HEK293 (cell line): ENCODE results near the gene LRRC15.

Source experiments
- CTCF ChIA-PET: fragments of 350-600 bp; formaldehyde crosslinking; extraction: SDS; loops from one replicate; lab custom pipeline; 2021; ENCODE audit warnings: antibody characterized with exemption; lab: Yijun Ruan, JAX
- POLR2A ChIA-PET: fragments of 300-600 bp; formaldehyde crosslinking; extraction: SDS; loops from one replicate; lab custom pipeline; 2020; ENCODE audit warnings: antibody characterized with exemption, inconsistent platforms; lab: Yijun Ruan, JAX
- H3K27ac ChIP-seq: fragments of 200-500 bp; sonication (Bioruptor generic); 2 replicates; pipeline ENCODE4 v1.5.1; 2014; ENCODE audit warnings: low read depth, low read length, control low read depth, inconsistent platforms; ENCODE audit errors: extremely low read depth
- H3K36me3 ChIP-seq, 2 experiments: fragments of 200-500 bp in 1 of 2; sonication (Bioruptor generic) in 1 of 2; 1 replicate in 1 of 2; 2 replicates in 1 of 2; pipeline ENCODE4 v1.5.1; 2014 to 2017; ENCODE audit warnings: inconsistent platforms in 2 of 2, low read length in 2 of 2; ENCODE audit not compliant: control insufficient read depth in 2 of 2, insufficient read depth in 1 of 2
- H3K4me1 ChIP-seq: fragments of 200-500 bp; sonication (Bioruptor generic); 2 replicates; pipeline ENCODE4 v1.5.1; 2014; ENCODE audit warnings: mild to moderate bottlenecking, low read length, inconsistent platforms; ENCODE audit not compliant: control insufficient read depth, insufficient read depth
- H3K4me3 ChIP-seq: 2 replicates; pipeline ENCODE4 v1.5.1; 2011; ENCODE audit warnings: low read depth, mild to moderate bottlenecking, control low read depth, low read length, moderate library complexity
- H3K9me3 ChIP-seq: fragments of 200-500 bp; sonication (Bioruptor generic); 2 replicates; pipeline ENCODE4 v1.5.1; 2014; ENCODE audit warnings: low read depth, low read length, inconsistent platforms; ENCODE audit not compliant: control insufficient read depth, insufficient read depth
- FEZF1 ChIP-seq: fragments of 450-650 bp; formaldehyde crosslinking; IDR thresholded peaks from 2 replicates; pipeline ENCODE4 v1.5.1; 2016; ENCODE audit warnings: missing biosample characterization, missing genetic modification characterization
- GLIS1 ChIP-seq: fragments of 450-650 bp; formaldehyde crosslinking; IDR thresholded peaks from 2 replicates; pipeline ENCODE4 v1.5.1; 2016; ENCODE audit warnings: missing biosample characterization, missing genetic modification characterization
- HOXD13 ChIP-seq: sonication (generic); formaldehyde crosslinking; IDR thresholded peaks from 2 replicates; pipeline ENCODE4 v1.8.0; 2022; ENCODE audit warnings: missing genetic modification reagents, borderline replicate concordance
- KLF9 ChIP-seq: fragments of 450-650 bp; formaldehyde crosslinking; IDR thresholded peaks from 2 replicates; pipeline ENCODE4 v1.5.1; 2016; ENCODE audit warnings: missing biosample characterization, missing genetic modification characterization, low read depth
- SCRT2 ChIP-seq: fragments of 450-650 bp; formaldehyde crosslinking; IDR thresholded peaks from 2 replicates; pipeline ENCODE4 v1.5.1; 2016; ENCODE audit warnings: missing biosample characterization, missing genetic modification characterization
- SP2 ChIP-seq: fragments of 450-650 bp; formaldehyde crosslinking; IDR thresholded peaks from 2 replicates; pipeline ENCODE4 v1.5.1; 2016; ENCODE audit warnings: missing biosample characterization, missing genetic modification characterization
- SP3 ChIP-seq: fragments of 450-650 bp; formaldehyde crosslinking; IDR thresholded peaks from 2 replicates; pipeline ENCODE4 v1.5.1; 2016; ENCODE audit warnings: missing biosample characterization, missing genetic modification characterization
- TRIM28 ChIP-seq: IDR thresholded peaks from 2 replicates; pipeline ENCODE4 v1.6.1; 2011; ENCODE audit warnings: low read length, control low read depth, borderline replicate concordance
- ZBTB17 ChIP-seq: fragments of 450-650 bp; formaldehyde crosslinking; IDR thresholded peaks from 2 replicates; pipeline ENCODE4 v1.5.1; 2016; ENCODE audit warnings: missing biosample characterization, missing genetic modification characterization
- ZBTB21 ChIP-seq: fragments of 450-650 bp; formaldehyde crosslinking; IDR thresholded peaks from 2 replicates; pipeline ENCODE4 v1.5.1; 2017; ENCODE audit warnings: missing biosample characterization, missing genetic modification characterization
- ZEB2 ChIP-seq: fragments of 450-650 bp; formaldehyde crosslinking; IDR thresholded peaks from 2 replicates; pipeline ENCODE4 v1.5.1; 2016; ENCODE audit warnings: missing biosample characterization, missing genetic modification characterization
- ZIC2 ChIP-seq: fragments of 450-650 bp; formaldehyde crosslinking; IDR thresholded peaks from 2 replicates; pipeline ENCODE4 v1.5.1; 2016; ENCODE audit warnings: missing biosample characterization, missing genetic modification characterization
- ZNF133 ChIP-seq: fragments of 450-650 bp; formaldehyde crosslinking; IDR thresholded peaks from 2 replicates; pipeline ENCODE4 v1.5.1; 2016; ENCODE audit warnings: missing biosample characterization, missing genetic modification characterization
- ZNF157 ChIP-seq: fragments of 450-650 bp; formaldehyde crosslinking; IDR thresholded peaks from 2 replicates; pipeline ENCODE4 v1.5.1; 2016; ENCODE audit warnings: missing biosample characterization, missing genetic modification characterization
- ZNF23 ChIP-seq: fragments of 450-650 bp; formaldehyde crosslinking; IDR thresholded peaks from 2 replicates; pipeline ENCODE4 v1.5.1; 2016; ENCODE audit warnings: missing biosample characterization, missing genetic modification characterization, borderline replicate concordance
- ZNF266 ChIP-seq: fragments of 450-650 bp; formaldehyde crosslinking; IDR thresholded peaks from 2 replicates; pipeline ENCODE4 v1.5.1; 2016; ENCODE audit warnings: missing biosample characterization, missing genetic modification characterization, low read depth
- ZNF302 ChIP-seq: fragments of 450-650 bp; formaldehyde crosslinking; IDR thresholded peaks from 2 replicates; pipeline ENCODE4 v1.5.1; 2016; ENCODE audit warnings: missing biosample characterization, missing genetic modification characterization, low read depth
- ZNF311 ChIP-seq: fragments of 450-650 bp; formaldehyde crosslinking; IDR thresholded peaks from 2 replicates; pipeline ENCODE4 v1.5.1; 2017; ENCODE audit warnings: missing biosample characterization, missing genetic modification characterization, borderline replicate concordance
- ZNF37A ChIP-seq: fragments of 450-650 bp; IDR thresholded peaks from 2 replicates; pipeline ENCODE4 v1.5.1; 2018; ENCODE audit warnings: missing biosample characterization, missing genetic modification characterization
- ZNF404 ChIP-seq: fragments of 450-650 bp; formaldehyde crosslinking; IDR thresholded peaks from 2 replicates; pipeline ENCODE4 v1.5.1; 2017; ENCODE audit warnings: missing biosample characterization, missing genetic modification characterization
- ZNF433 ChIP-seq: fragments of 450-650 bp; formaldehyde crosslinking; IDR thresholded peaks from 2 replicates; pipeline ENCODE4 v1.5.1; 2016; ENCODE audit warnings: missing biosample characterization, missing genetic modification characterization, low read depth
- ZNF501 ChIP-seq: fragments of 450-650 bp; formaldehyde crosslinking; IDR thresholded peaks from 2 replicates; pipeline ENCODE4 v1.5.1; 2016; ENCODE audit warnings: missing biosample characterization, missing genetic modification characterization
- ZNF530 ChIP-seq: fragments of 450-650 bp; formaldehyde crosslinking; IDR thresholded peaks from 2 replicates; pipeline ENCODE4 v1.5.1; 2016; ENCODE audit warnings: low read depth, missing biosample characterization, missing genetic modification characterization
- ZNF585B ChIP-seq: fragments of 450-650 bp; formaldehyde crosslinking; IDR thresholded peaks from 2 replicates; pipeline ENCODE4 v1.5.1; 2016; ENCODE audit warnings: missing biosample characterization, missing genetic modification characterization
- ZNF596 ChIP-seq: fragments of 450-650 bp; IDR thresholded peaks from 2 replicates; pipeline ENCODE4 v1.5.0; 2018; ENCODE audit warnings: missing biosample characterization, mild to moderate bottlenecking, missing genetic modification characterization, moderate library complexity
- ZNF677 ChIP-seq: fragments of 450-650 bp; IDR thresholded peaks from 2 replicates; pipeline ENCODE4 v1.5.0; 2018; ENCODE audit warnings: missing biosample characterization, mild to moderate bottlenecking, missing genetic modification characterization, moderate library complexity
- ZNF777 ChIP-seq: fragments of 450-650 bp; formaldehyde crosslinking; IDR thresholded peaks from 2 replicates; pipeline ENCODE4 v1.5.1; 2017; ENCODE audit warnings: missing biosample characterization, missing genetic modification characterization, borderline replicate concordance
- ZNF837 ChIP-seq: fragments of 450-650 bp; formaldehyde crosslinking; IDR thresholded peaks from 2 replicates; pipeline ENCODE4 v1.5.1; 2016; ENCODE audit warnings: missing biosample characterization, missing genetic modification characterization
- TF ChIP-seq, protein P1 (sequence below): fragments of 450-650 bp; IDR thresholded peaks from 2 replicates; pipeline ENCODE4 v1.5.1; 2018; ENCODE audit warnings: missing biosample characterization, missing genetic modification characterization
- TF ChIP-seq, protein P2 (sequence below): sonication (generic); formaldehyde crosslinking; IDR thresholded peaks from 2 replicates; pipeline ENCODE4 v1.8.1; 2022; ENCODE audit warnings: mild to moderate bottlenecking, moderate library complexity, missing genetic modification reagents
- TF ChIP-seq, protein P3 (sequence below): fragments of 450-650 bp; formaldehyde crosslinking; conservative IDR thresholded peaks from 2 replicates; pipeline ENCODE4 v1.5.1; 2016; ENCODE audit warnings: low read depth, missing biosample characterization, missing genetic modification characterization

Gene LRRC15

DNA sequence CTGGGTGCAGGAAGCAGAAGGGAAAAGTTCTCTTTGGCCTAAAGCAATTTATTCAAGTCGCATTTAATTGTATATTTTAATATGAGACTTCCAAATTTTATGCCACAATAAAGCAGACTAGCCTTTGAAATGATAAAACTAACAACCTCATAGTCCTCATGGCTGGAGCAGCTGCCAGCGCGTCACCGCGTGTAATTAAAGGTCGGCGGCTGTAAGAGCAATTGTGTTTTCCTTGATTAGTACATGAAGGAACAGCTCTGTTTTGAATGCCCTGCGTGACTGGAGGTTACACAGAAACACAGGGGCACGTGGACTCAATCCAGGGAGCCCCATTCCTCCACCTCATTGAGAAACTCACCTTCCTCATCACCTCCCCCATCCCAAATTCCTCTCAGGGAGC is 10.1 kb upstream of the LRRC15 start (continued):
- no peak for TF ChIP-seq ZEB2 (tag by site-specific recombination)

DNA sequence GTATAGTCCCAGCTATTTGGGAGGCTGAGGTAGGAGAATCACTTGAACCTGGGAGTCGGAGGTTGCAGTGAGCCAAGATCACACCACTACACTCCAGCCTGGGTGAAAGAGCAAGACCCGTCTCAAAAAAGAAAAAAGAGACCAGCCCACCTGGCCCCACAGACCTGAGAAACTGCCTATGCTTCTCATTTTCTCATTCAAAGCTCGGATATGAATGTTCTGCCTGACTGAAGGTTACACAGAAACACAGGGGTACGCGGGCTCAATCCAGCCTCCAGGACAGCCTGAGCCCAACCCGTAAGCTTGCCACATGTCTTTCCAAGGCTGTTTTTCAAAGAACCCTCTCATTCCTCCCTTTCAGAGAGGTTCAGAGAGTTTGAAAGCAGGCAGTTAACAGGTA is 9.7 kb upstream of the LRRC15 start:
- no peak overlapping the region for H3K27ac ChIP-seq
- no peaks in the 10 kb centered on the region for H3K9me3 ChIP-seq
- H3K4me3 ChIP-seq: no peak overlapping the region
- ChIA-PET CTCF (interaction anchor here (0.6 kb wide), 2 partner anchors 70 to 1260 kb away, joined by 3 to 4 read pairs; no protein-coding TSS in a partner anchor), POLR2A (no interaction called here)
- no peaks in the 10 kb centered on the region for H3K4me1 ChIP-seq
- no peaks in the 10 kb centered on the region for H3K36me3 ChIP-seq
- no peak for TF ChIP-seq ZNF404 (tag by site-specific recombination)
- no peak for TF ChIP-seq ZNF530 (tag by site-specific recombination)
- TF ChIP-seq HOXD13 (CRISPR knock-in tag): no peak
- TF ChIP-seq ZNF433: no peak
- TF ChIP-seq ZIC2 (tag by site-specific recombination): no peak
- TF ChIP-seq, protein P1, sequence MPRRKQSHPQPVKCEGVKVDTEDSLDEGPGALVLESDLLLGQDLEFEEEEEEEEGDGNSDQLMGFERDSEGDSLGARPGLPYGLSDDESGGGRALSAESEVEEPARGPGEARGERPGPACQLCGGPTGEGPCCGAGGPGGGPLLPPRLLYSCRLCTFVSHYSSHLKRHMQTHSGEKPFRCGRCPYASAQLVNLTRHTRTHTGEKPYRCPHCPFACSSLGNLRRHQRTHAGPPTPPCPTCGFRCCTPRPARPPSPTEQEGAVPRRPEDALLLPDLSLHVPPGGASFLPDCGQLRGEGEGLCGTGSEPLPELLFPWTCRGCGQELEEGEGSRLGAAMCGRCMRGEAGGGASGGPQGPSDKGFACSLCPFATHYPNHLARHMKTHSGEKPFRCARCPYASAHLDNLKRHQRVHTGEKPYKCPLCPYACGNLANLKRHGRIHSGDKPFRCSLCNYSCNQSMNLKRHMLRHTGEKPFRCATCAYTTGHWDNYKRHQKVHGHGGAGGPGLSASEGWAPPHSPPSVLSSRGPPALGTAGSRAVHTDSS: no peak
- TF ChIP-seq ZNF133: no peak
- no peak for TF ChIP-seq SCRT2 (tag by site-specific recombination)
- TF ChIP-seq ZNF311 (tag by site-specific recombination): no peak
- TF ChIP-seq ZNF777 (tag by site-specific recombination): no peak
- no peak for TF ChIP-seq ZNF585B (tag by site-specific recombination)
- TF ChIP-seq SP2: no peak
- no peak for TF ChIP-seq ZBTB17 (tag by site-specific recombination)
- no peak for TF ChIP-seq ZNF23 (tag by site-specific recombination)
- no peak for TF ChIP-seq ZNF37A
- TF ChIP-seq ZNF266 (tag by site-specific recombination): no peak
- TF ChIP-seq ZNF677: no peak
- no peak for TF ChIP-seq FEZF1
- no peak for TF ChIP-seq ZNF596 (tag by site-specific recombination)
- no peak for TF ChIP-seq ZNF157

DNA sequence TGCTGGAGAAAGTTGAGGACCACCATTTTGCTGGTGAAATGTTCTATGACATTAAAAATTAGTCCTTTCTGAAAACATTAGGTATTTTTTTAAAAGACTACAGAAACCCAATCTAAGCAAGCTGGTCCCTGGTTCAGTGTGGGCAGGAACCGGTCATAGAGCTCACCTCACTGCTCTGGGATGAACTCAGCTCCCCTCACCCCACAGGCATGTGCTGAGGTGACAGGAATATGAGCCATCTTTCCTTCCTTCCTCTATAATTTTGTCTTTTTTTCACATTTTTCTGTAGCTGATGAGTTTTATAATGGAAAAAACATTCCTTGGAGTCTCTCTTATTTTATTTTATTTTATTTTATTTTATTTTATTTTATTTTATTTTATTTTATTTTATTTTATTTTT is 8.2 kb upstream of the LRRC15 start:
- Histone ChIP-seq H3K4me1 (no peaks in the 10 kb centered on the region), H3K36me3 (no peaks in the 10 kb centered on the region), H3K9me3 (no peaks in the 10 kb centered on the region), H3K4me3 (no peak overlapping the region), H3K27ac (no peak overlapping the region)
- CTCF ChIA-PET: interaction anchor here (0.6 kb wide), 1 partner anchor 305 kb away, joined by 3 read pairs; no protein-coding TSS in a partner anchor
- POLR2A ChIA-PET: no interaction called here
- TF ChIP-seq ZEB2 (tag by site-specific recombination): no peak
- TF ChIP-seq TRIM28: no peak
- TF ChIP-seq ZNF501: no peak
- TF ChIP-seq GLIS1 (tag by site-specific recombination): no peak
- no peak for TF ChIP-seq ZNF302 (tag by site-specific recombination)
- no peak for TF ChIP-seq ZBTB21 (tag by site-specific recombination)
- no peak for TF ChIP-seq KLF9 (tag by site-specific recombination)
- TF ChIP-seq, protein P2, sequence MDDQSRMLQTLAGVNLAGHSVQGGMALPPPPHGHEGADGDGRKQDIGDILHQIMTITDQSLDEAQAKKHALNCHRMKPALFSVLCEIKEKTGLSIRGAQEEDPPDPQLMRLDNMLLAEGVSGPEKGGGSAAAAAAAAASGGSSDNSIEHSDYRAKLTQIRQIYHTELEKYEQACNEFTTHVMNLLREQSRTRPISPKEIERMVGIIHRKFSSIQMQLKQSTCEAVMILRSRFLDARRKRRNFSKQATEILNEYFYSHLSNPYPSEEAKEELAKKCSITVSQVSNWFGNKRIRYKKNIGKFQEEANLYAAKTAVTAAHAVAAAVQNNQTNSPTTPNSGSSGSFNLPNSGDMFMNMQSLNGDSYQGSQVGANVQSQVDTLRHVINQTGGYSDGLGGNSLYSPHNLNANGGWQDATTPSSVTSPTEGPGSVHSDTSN: no peak
- TF ChIP-seq, protein P3, sequence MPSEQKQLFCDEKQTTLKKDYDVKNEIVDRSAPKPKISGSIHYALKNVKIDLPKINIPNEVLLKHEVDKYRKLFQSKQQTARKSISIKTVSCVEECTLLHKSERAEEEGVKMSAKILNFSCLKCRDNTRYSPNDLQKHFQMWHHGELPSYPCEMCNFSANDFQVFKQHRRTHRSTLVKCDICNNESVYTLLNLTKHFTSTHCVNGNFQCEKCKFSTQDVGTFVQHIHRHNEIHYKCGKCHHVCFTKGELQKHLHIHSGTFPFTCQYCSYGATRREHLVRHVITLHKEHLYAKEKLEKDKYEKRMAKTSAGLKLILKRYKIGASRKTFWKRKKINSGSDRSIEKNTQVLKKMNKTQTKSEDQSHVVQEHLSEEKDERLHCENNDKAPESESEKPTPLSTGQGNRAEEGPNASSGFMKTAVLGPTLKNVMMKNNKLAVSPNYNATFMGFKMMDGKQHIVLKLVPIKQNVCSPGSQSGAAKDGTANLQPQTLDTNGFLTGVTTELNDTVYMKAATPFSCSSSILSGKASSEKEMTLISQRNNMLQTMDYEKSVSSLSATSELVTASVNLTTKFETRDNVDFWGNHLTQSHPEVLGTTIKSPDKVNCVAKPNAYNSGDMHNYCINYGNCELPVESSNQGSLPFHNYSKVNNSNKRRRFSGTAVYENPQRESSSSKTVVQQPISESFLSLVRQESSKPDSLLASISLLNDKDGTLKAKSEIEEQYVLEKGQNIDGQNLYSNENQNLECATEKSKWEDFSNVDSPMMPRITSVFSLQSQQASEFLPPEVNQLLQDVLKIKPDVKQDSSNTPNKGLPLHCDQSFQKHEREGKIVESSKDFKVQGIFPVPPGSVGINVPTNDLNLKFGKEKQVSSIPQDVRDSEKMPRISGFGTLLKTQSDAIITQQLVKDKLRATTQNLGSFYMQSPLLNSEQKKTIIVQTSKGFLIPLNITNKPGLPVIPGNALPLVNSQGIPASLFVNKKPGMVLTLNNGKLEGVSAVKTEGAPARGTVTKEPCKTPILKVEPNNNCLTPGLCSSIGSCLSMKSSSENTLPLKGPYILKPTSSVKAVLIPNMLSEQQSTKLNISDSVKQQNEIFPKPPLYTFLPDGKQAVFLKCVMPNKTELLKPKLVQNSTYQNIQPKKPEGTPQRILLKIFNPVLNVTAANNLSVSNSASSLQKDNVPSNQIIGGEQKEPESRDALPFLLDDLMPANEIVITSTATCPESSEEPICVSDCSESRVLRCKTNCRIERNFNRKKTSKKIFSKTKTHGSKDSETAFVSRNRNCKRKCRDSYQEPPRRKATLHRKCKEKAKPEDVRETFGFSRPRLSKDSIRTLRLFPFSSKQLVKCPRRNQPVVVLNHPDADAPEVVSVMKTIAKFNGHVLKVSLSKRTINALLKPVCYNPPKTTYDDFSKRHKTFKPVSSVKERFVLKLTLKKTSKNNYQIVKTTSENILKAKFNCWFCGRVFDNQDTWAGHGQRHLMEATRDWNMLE (tag by site-specific recombination): no peak
- TF ChIP-seq ZNF837: no peak
- no peak for TF ChIP-seq SP3
